ENCODE results near the gene ALAD.
"Not testable (repeated sequence)": the region's sequence is repeated elsewhere in the genome, so short reads cannot be mapped to it uniquely, and the experiment has no call there.

The ALAD gene

DNA sequence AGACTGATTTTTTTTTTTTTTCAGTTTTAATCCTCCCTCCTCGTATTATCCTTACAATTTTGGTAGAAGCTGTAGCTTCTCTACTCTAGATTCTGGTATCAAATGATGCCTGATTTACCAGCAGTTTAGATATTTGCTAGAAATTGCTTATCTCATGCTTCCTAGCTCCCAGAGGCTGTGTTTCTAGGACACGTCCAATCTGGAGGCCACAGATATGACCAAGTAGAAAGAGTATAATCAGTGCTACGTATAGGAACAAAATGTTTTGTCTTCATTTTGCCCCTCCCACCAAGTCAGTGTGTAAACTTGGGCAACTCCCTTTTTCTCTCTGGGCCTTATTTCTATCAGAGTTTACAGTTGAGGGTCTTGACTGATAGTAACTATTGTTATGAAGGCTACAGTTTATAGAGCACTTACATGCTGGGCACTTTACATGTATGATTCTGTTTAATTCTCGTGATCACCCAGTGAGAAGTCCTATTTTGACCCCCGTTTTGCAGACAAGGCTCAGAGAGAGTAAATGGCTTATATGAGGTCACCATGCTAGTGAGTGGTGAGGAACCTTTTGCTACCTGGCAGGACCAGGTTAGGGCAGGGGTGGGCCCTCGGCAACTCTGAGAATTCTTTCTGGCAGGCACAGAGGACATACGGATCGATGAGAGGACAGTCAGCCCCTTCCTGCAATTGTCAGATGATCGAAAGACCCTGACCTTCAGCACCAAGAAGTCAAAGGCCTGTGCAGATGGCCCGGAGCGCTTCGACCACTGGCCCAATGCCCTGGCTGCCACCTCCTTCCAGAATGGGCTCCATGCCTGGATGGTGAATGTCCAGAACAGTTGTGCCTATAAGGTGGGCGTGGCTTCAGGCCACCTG is 31.9 kb downstream of the ALAD start:
- CTCF ChIA-PET = interaction anchor here (1.0 kb wide), 1 partner anchor 18 kb away, joined by 3 read pairs; no protein-coding TSS in a partner anchor
- no peak for DNase-seq (ENCODE audit: extremely low spot score)
- TF ChIP-seq, protein P1, sequence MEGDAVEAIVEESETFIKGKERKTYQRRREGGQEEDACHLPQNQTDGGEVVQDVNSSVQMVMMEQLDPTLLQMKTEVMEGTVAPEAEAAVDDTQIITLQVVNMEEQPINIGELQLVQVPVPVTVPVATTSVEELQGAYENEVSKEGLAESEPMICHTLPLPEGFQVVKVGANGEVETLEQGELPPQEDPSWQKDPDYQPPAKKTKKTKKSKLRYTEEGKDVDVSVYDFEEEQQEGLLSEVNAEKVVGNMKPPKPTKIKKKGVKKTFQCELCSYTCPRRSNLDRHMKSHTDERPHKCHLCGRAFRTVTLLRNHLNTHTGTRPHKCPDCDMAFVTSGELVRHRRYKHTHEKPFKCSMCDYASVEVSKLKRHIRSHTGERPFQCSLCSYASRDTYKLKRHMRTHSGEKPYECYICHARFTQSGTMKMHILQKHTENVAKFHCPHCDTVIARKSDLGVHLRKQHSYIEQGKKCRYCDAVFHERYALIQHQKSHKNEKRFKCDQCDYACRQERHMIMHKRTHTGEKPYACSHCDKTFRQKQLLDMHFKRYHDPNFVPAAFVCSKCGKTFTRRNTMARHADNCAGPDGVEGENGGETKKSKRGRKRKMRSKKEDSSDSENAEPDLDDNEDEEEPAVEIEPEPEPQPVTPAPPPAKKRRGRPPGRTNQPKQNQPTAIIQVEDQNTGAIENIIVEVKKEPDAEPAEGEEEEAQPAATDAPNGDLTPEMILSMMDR (IDR thresholded peaks at IDR 0.05; ENCODE audit: control extremely low read depth, extremely low read depth, low read depth, missing control alignments) = no peak
- POLR2A ChIA-PET = no interaction called here

DNA sequence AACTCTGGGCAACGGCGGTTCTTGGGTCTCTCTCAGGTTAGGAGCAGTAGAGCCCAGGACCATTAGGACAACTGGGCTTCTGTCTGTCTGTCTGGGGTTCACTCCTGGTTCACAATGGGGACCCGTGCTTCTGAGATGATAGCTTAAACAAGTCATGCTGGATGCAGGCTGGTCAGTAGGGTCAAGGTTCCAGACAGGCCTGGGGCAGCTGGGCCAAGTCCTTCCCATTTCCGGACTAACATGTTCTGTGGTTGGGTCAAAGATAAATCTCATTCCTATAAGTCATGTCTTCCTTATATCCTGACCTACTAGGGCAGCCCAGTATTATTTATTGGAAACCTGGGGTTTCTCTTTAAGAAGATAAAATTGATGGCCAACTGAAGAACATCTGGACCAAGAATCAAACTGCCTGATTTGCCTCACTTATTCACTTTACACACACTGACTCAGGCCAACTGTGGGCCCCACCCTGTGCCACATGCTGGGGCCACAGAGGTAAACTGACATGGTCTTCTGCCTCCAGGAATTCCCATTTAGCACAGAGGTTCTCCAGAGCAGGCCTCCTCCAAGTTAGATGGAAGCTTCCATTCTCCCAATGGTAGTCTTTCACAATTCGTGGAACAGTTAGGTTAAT is 32.6 kb downstream of the ALAD start:
- DNase-seq (ENCODE audit: extremely low spot score) = no peak
- TF ChIP-seq, protein P1 (IDR thresholded peaks at IDR 0.05; ENCODE audit: control extremely low read depth, extremely low read depth, low read depth, missing control alignments) = no peak
- POLR2A ChIA-PET = no interaction called here
- CTCF ChIA-PET = interaction anchor here (1.0 kb wide), 1 partner anchor 18 kb away, joined by 3 read pairs; no protein-coding TSS in a partner anchor

DNA sequence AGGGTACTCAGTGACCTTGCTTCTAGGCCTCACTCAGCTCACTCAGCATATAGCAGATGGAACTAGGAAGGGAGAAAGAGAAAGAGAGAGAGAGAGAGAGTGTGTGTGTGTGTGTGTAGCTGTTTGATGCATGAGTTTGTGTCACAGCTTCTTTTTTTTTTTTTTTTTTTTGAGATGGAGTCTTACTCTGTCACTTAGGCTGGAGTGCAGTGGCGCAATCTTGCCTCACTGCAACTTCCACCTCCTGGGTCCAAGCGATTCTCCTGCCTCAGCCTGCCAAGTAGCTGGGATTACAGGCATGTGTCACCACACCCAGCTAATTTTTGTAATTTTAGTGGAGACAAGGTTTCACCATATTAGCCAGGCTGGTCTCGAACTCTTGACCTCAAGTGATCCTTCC is 35.4 kb downstream of the ALAD start:
- DNase-seq (ENCODE audit: extremely low spot score); POLR2A ChIA-PET: not testable (repeated sequence)
- CTCF ChIA-PET = interaction anchor here (1.2 to 1.7 kb wide), 2 partner anchors 17 to 289 kb away, joined by 3 to 6 read pairs; partner anchors contain the start of gene BSPRY

DNA sequence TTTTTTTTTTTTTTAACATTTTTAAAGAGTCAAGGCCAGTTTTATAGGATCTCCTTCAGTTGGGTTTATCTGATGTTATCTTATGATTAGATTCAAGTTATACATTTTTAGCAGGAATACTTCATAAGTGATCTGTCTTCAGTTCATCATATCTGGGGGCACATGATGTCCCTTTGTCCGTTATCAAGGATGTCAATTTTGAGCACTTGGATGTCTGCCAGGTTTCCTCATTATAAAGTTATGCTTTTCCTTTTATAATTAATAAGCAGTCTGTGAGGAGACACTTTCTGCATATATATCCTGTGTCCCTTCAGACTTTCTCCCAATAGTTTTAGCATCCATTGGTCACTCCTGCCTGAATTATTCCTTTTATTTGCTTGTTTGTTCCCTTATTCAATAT is 36.1 kb downstream of the ALAD start:
- ChIA-PET POLR2A (no interaction called here), CTCF (interaction anchor here (1.2 kb wide), 1 partner anchor 290 kb away, joined by 3 read pairs; no protein-coding TSS in a partner anchor)
- no peak for DNase-seq (ENCODE audit: extremely low spot score)
- TF ChIP-seq, protein P1 (IDR thresholded peaks at IDR 0.05; ENCODE audit: control extremely low read depth, extremely low read depth, low read depth, missing control alignments) = no peak

DNA sequence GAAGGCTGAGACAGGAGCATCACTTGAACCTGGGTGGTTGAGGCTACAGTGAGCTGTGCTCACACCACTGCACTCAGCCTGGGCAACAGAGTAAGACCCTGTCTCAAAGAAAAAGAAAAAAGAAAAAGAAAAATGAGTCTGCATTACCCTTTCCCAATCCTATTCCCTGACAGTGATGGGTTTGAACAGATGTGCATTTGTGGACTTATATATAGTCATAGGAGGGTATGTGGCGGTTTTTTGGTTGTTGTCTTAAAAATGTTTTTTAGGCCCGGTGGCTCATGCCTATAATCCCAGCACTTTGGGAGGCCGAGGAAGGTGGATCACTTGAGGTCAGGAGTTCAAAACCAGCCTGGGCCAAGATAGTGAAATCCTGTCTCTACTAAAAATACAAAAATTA is 37.7 kb downstream of the ALAD start:
- ChIA-PET POLR2A (interaction anchor here (0.6 kb wide), 1 partner anchor 13 kb away, joined by 11 read pairs; no protein-coding TSS in a partner anchor), CTCF (interaction anchor here (1.2 kb wide), 1 partner anchor 12 kb away, joined by 7 read pairs; no protein-coding TSS in a partner anchor)
- DNase-seq (ENCODE audit: extremely low spot score) = no peak
- TF ChIP-seq, protein P1 (IDR thresholded peaks at IDR 0.05; ENCODE audit: control extremely low read depth, extremely low read depth, low read depth, missing control alignments) = no peak

DNA sequence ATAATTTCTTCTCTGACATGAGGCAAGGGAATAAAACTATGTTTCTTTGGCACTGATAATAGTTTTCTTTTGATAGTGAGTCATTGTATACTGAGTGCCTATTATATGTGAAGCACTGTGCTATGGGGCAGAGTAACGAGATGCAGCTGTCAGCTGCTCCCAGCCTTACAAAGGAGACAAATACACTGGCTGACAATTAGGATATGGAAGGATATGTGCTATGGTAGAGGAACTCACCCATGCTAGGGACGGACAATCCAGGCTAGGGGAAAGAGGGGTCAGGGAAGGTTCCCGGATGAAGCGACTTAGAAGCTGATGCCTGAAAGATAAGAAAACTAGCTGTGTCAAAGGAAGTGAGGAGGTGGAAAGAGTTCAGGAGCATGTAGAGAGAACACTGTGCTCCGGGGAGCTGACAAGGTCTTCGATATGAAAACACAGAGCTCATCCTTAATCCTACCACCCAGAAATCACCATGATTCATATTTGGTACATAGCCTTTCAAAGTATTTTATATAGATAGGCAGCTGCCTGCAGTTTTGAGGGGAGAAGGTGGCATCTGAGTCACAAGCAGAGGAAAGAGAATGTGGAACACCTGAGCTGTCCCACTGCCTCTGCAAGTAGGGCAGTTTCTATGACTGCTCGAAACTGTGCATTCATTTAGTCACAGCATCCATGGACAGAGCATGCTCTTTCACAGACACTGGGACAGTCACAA is 39.6 kb downstream of the ALAD start:
- ChIA-PET CTCF (interaction anchor here (1.0 to 3.6 kb wide), 2 partner anchors 12 to 13 kb away, joined by 3 to 15 read pairs; partner anchors contain the start of gene BSPRY), POLR2A (no interaction called here)
- TF ChIP-seq, protein P1 (IDR thresholded peaks at IDR 0.05; ENCODE audit: control extremely low read depth, extremely low read depth, low read depth, missing control alignments) = no peak
- no peak for DNase-seq (ENCODE audit: extremely low spot score)
